H1 (cell line): ENCODE results near the gene ENDOD1. TPM values are rescaled to one million over a fixed set of nuclear protein-coding genes. Genes with fewer than 3 reads are reported as not detected.

Experiments
- CTCF ChIA-PET: fragments of 300-600 bp; sonication (Branson Sonifier 250); formaldehyde crosslinking; loops from one replicate; lab custom pipeline; 2021; ENCODE audit not compliant: partially characterized antibody; lab: Charles Lee
- POLR2A ChIA-PET: fragments of 300-600 bp; sonication (Branson Sonifier 250); formaldehyde crosslinking; loops from one replicate; lab custom pipeline; 2021; ENCODE audit warnings: inconsistent platforms; ENCODE audit not compliant: partially characterized antibody; lab: Charles Lee
- DNase-seq, 2 experiments: peaks; one replicate each; pipeline versions ENCODE4 v3.0.0 to v3.0.0-alpha.2; 2010 to 2022; ENCODE audit warnings: low spot score in 2 of 2, low read depth in 1 of 2, mixed read lengths in 1 of 2
- FAIRE-seq: peaks from 2 replicates; lab custom pipeline; 2011; peaks lifted over from hg19 to GRCh38; lab: Jason Lieb, UNC
- H2AFZ ChIP-seq: 2 replicates; pipeline ENCODE4 v1.8.1; 2012; ENCODE audit warnings: low read length, inconsistent platforms
- H2AK5ac ChIP-seq: 2 replicates; pipeline ENCODE4 v1.6.1; 2013; ENCODE audit warnings: low read depth, low read length
- H2BK120ac ChIP-seq: replicated peaks from 2 replicates; pipeline ENCODE3; 2013; ENCODE audit warnings: low read depth, low read length, inconsistent platforms
- H2BK12ac ChIP-seq: 2 replicates; pipeline ENCODE4 v1.6.1; 2013; ENCODE audit warnings: low read depth, low read length
- H2BK15ac ChIP-seq: 2 replicates; pipeline ENCODE4 v1.6.1; 2013; ENCODE audit warnings: low read length
- H2BK20ac ChIP-seq: 2 replicates; pipeline ENCODE4 v1.6.1; 2013; ENCODE audit warnings: low read length
- H2BK5ac ChIP-seq: 2 replicates; pipeline ENCODE4 v1.6.1; 2013; ENCODE audit warnings: low read depth, low read length
- H3K14ac ChIP-seq: 2 replicates; pipeline ENCODE4 v1.6.1; 2013; ENCODE audit warnings: inconsistent platforms; ENCODE audit not compliant: insufficient read length
- H3K18ac ChIP-seq: 2 replicates; pipeline ENCODE4 v1.6.1; 2013; ENCODE audit warnings: low read length; ENCODE audit errors: extremely low read depth
- H3K23ac ChIP-seq: 2 replicates; pipeline ENCODE4 v1.6.1; 2013; ENCODE audit warnings: inconsistent platforms; ENCODE audit not compliant: insufficient read length
- H3K23me2 ChIP-seq: 2 replicates; pipeline ENCODE4 v1.6.1; 2013; ENCODE audit warnings: low read depth, low read length
- H3K27ac ChIP-seq: 2 replicates; pipeline ENCODE4 v1.6.1; 2011; ENCODE audit warnings: low read depth, low read length, inconsistent platforms
- H3K27me3 ChIP-seq, 4 experiments: replicated peaks in 1 of 4; 1 replicate in 1 of 4; 2 replicates in 3 of 4; pipeline versions ENCODE4 v1.6.1 to v1.8.1; 2011 to 2013; ENCODE audit warnings: low read length in 3 of 4, mild to moderate bottlenecking in 3 of 4, inconsistent platforms in 2 of 4, mixed read lengths in 2 of 4, moderate library complexity in 1 of 4; ENCODE audit not compliant: control insufficient read depth in 3 of 4, insufficient read depth in 3 of 4; ENCODE audit errors: extremely low read depth in 1 of 4
- H3K36me3 ChIP-seq, 4 experiments: 2 replicates each; pipeline versions ENCODE4 v1.6.1 to v1.8.1; 2011 to 2013; ENCODE audit warnings: mild to moderate bottlenecking in 4 of 4, low read length in 3 of 4, moderate library complexity in 2 of 4, control low read depth in 1 of 4, inconsistent platforms in 1 of 4; ENCODE audit not compliant: insufficient read depth in 4 of 4, control insufficient read depth in 2 of 4
- H3K4ac ChIP-seq: replicated peaks from 2 replicates; pipeline ENCODE3; 2013; ENCODE audit warnings: low read length, low read depth, mixed read lengths, inconsistent platforms; ENCODE audit not compliant: insufficient read length
- H3K4me1 ChIP-seq, 4 experiments: replicated peaks in 1 of 4; 1 replicate in 1 of 4; 2 replicates in 3 of 4; pipeline versions ENCODE4 v1.6.1 to v1.8.1; 2011 to 2013; ENCODE audit warnings: low read length in 3 of 4, inconsistent platforms in 2 of 4, mixed read lengths in 1 of 4; ENCODE audit not compliant: insufficient read depth in 4 of 4, control insufficient read depth in 3 of 4
- H3K4me2 ChIP-seq, 2 experiments: 2 replicates each; pipeline versions ENCODE4 v1.6.1 to v1.8.1; 2011 to 2013; ENCODE audit warnings: low read depth in 2 of 2, low read length in 2 of 2, control low read depth in 1 of 2, inconsistent platforms in 1 of 2, mild to moderate bottlenecking in 1 of 2; ENCODE audit not compliant: insufficient read depth in 1 of 2
- H3K4me3 ChIP-seq, 4 experiments: fragments of 200-600, 300-600 bp in 1 of 4; sonication (generic), shearing (Covaris generic), sonication (Bioruptor Twin) in 1 of 4; 2 replicates each; pipeline versions ENCODE4 v1.5.1 to v1.8.1; 2011 to 2016; ENCODE audit warnings: low read length in 4 of 4, low read depth in 3 of 4, control low read depth in 2 of 4, inconsistent platforms in 2 of 4, mild to moderate bottlenecking in 2 of 4, mixed read lengths in 1 of 4, moderate library complexity in 1 of 4; ENCODE audit not compliant: insufficient read depth in 2 of 4; ENCODE audit errors: extremely low read depth in 1 of 4
- H3K56ac ChIP-seq: replicated peaks from 2 replicates; pipeline ENCODE3; 2013; ENCODE audit warnings: low read depth, mild to moderate bottlenecking, mixed read lengths, low read length, inconsistent platforms; ENCODE audit not compliant: insufficient read length
- H3K79me1 ChIP-seq: 2 replicates; pipeline ENCODE4 v1.6.1; 2013; ENCODE audit warnings: low read depth, low read length, control low read depth
- H3K79me2 ChIP-seq, 2 experiments: 2 replicates each; pipeline versions ENCODE4 v1.6.1 to v1.8.1; 2012 to 2013; ENCODE audit warnings: low read length in 2 of 2, mild to moderate bottlenecking in 2 of 2, inconsistent platforms in 1 of 2; ENCODE audit not compliant: insufficient read depth in 2 of 2, control insufficient read depth in 1 of 2
- H3K9ac ChIP-seq, 4 experiments: replicated peaks in 1 of 4; 1 replicate in 1 of 4; 2 replicates in 3 of 4; pipeline versions ENCODE4 v1.6.1 to v1.8.1; 2011 to 2013; ENCODE audit warnings: low read depth in 3 of 4, low read length in 3 of 4, control low read depth in 2 of 4, mild to moderate bottlenecking in 2 of 4, moderate library complexity in 2 of 4, inconsistent platforms in 1 of 4; ENCODE audit errors: extremely low read depth in 1 of 4
- H3K9me3 ChIP-seq, 2 experiments: 2 replicates each; pipeline versions ENCODE4 v1.6.1 to v1.8.1; 2012 to 2013; ENCODE audit warnings: mild to moderate bottlenecking in 2 of 2, moderate library complexity in 2 of 2, control low read depth in 1 of 2, inconsistent platforms in 1 of 2, low read depth in 1 of 2, low read length in 1 of 2, mixed read lengths in 1 of 2; ENCODE audit not compliant: insufficient read depth in 2 of 2
- H4K20me1 ChIP-seq, 2 experiments: replicated peaks in 1 of 2; 2 replicates each; pipeline versions ENCODE3 to v1.8.1; 2011 to 2013; ENCODE audit warnings: inconsistent platforms in 2 of 2, low read length in 2 of 2, mild to moderate bottlenecking in 1 of 2; ENCODE audit not compliant: insufficient read depth in 2 of 2, control insufficient read depth in 1 of 2
- H4K5ac ChIP-seq: 2 replicates; pipeline ENCODE4 v1.6.1; 2013; ENCODE audit warnings: low read length, low read depth, mixed read lengths, inconsistent platforms; ENCODE audit not compliant: insufficient read length
- H4K8ac ChIP-seq: 2 replicates; pipeline ENCODE4 v1.8.0; 2013; ENCODE audit warnings: mild to moderate bottlenecking, moderate library complexity, low read length, inconsistent platforms; ENCODE audit not compliant: insufficient read depth; ENCODE audit errors: extremely low read depth
- H4K91ac ChIP-seq: replicated peaks from 2 replicates; pipeline ENCODE3; 2013; ENCODE audit warnings: low read length, mixed read lengths, inconsistent platforms; ENCODE audit not compliant: insufficient read length
- ATF2 ChIP-seq: IDR thresholded peaks from 2 replicates; pipeline ENCODE4 v1.6.1; 2012; ENCODE audit warnings: low read length, inconsistent platforms
- CEBPB ChIP-seq: IDR thresholded peaks from 2 replicates; pipeline ENCODE4 v1.6.1; 2012; ENCODE audit warnings: low read depth, low read length
- CHD2 ChIP-seq: IDR thresholded peaks from 2 replicates; pipeline ENCODE4 v1.6.1; 2012; ENCODE audit warnings: low read length, improper control_type of control experiment
- E2F6 ChIP-seq: IDR thresholded peaks from 2 replicates; pipeline ENCODE4 v1.6.1; 2012; ENCODE audit warnings: inconsistent platforms
- HDAC2 ChIP-seq, 2 experiments: fragments of 300-600 bp in 1 of 2; sonication (generic) in 1 of 2; IDR thresholded peaks; 2 replicates each; pipeline ENCODE4 v1.6.1; 2011 to 2012; ENCODE audit warnings: low read depth in 2 of 2, low read length in 2 of 2, mild to moderate bottlenecking in 2 of 2, moderate library complexity in 2 of 2, borderline replicate concordance in 1 of 2, inconsistent platforms in 1 of 2
- KDM4A ChIP-seq: IDR thresholded peaks from one replicate; pipeline ENCODE4 v1.7.1; 2012; ENCODE audit warnings: low read depth, mild to moderate bottlenecking, moderate library complexity, low read length, inconsistent platforms; ENCODE audit not compliant: severe bottlenecking
- POLR2A ChIP-seq, 2 experiments: IDR thresholded peaks; 1 replicate in 1 of 2; 2 replicates in 1 of 2; pipeline ENCODE4 v1.6.1; 2011; ENCODE audit warnings: low read depth in 2 of 2, low read length in 2 of 2, mild to moderate bottlenecking in 2 of 2; ENCODE audit errors: control extremely low read depth in 1 of 2
- RFX5 ChIP-seq: IDR thresholded peaks from 2 replicates; pipeline ENCODE4 v1.6.1; 2011; ENCODE audit warnings: low read depth, low read length, improper control_type of control experiment, borderline replicate concordance
- SAP30 ChIP-seq: fragments of 300-600 bp; sonication (generic); IDR thresholded peaks from 2 replicates; pipeline ENCODE4 v1.7.1; 2012; ENCODE audit warnings: low read length, moderate library complexity, mild to moderate bottlenecking, inconsistent platforms; ENCODE audit not compliant: insufficient read depth, insufficient replicate concordance
- SIX5 ChIP-seq: IDR thresholded peaks from 2 replicates; pipeline ENCODE4 v1.6.1; 2011; ENCODE audit warnings: mild to moderate bottlenecking, low read depth, low read length
- YY1 ChIP-seq: IDR thresholded peaks from 2 replicates; pipeline ENCODE4 v1.6.1; 2011; ENCODE audit warnings: low read depth, mild to moderate bottlenecking, low read length
- ZNF274 ChIP-seq: IDR thresholded peaks from 2 replicates; pipeline ENCODE4 v1.7.0; 2012; ENCODE audit warnings: low read length, borderline replicate concordance; ENCODE audit errors: extremely low read depth
- polyA plus RNA-seq, 7 experiments: library from polyadenylated mRNA; depleted of rRNA in 3 of 7; stranded (reverse) in 5 of 7; unstranded in 2 of 7; fragments of >200 nt in 5 of 7; fragments of 200-250 nt in 2 of 7; gene quantifications; 1 replicate in 5 of 7; 2 replicates in 1 of 7; 4 replicates in 1 of 7; pipeline versions ENCODE4 v1.2.1 to v1.2.3, GENCODE V29; 2011 to 2013; ENCODE audit warnings: missing spikeins in 2 of 7, mixed read lengths in 2 of 7
- total RNA-seq: library from RNA; stranded (reverse); fragmentation: NEBNext Ultra II Directional; extraction: Animal tissue kit (Norgen Biotek cat#: 25700); gene quantifications from 2 replicates; pipeline ENCODE4 v1.2.1, GENCODE V29; 2021

ENDOD1 gene
- total and polyA plus RNA-seq, 2 of the 8 experiments (the other 6 are each of a cell fraction or from before 2014, with no cell fraction given): 1.2 to 2.5 TPM

DNA sequence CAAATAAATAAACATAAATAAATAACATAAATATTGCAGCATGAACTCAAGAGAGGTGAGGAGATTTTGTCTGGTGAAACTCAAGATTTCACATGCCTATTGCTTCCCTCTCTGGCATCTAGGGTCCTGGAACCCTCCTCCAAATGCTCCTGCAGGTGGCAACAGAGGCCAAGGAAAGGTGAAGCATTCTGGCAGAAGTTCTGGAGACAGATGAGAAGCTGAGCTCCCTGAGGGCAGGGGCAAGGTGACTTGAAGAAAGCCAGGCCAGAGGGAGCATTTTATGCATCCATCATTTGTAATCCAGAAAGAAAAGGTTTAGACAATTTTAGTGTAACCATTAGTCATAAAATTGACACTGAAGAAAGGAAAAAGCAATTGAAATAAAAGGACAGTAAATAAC is 64.9 kb downstream of the ENDOD1 start:
- Histone ChIP-seq H3K4me2 (no peak overlapping the region), H2BK5ac (no peak overlapping the region), H3K4me3 (no peak overlapping the region), H3K23ac (no peak overlapping the region), H4K91ac (no peak overlapping the region), H4K5ac (no peak overlapping the region), H4K20me1 (no peaks in the 10 kb centered on the region), H3K56ac (no peak overlapping the region), H3K36me3 (no peaks in the 10 kb centered on the region), H3K27ac (no peak overlapping the region), H3K4ac (no peak overlapping the region), H2BK15ac (no peak overlapping the region), H3K4me1 (peaks cover 2 to 5% (median 4%) of the 10 kb centered on the region in 4 experiments; a peak in 6 of 7 replicates), H2AFZ (no peak overlapping the region), H2AK5ac (no peak overlapping the region), H2BK12ac (no peak overlapping the region), H3K79me2 (no peaks in the 10 kb centered on the region), H2BK120ac (no peak overlapping the region), H3K23me2 (peaks cover 15% of the 10 kb centered on the region; the same call in 1 of the 2 replicates), H3K9me3 (no peaks in the 10 kb centered on the region; a peak in 1 of 4 replicates), H3K27me3 (peaks cover 3 to 19% (median 14%) of the 10 kb centered on the region in 4 experiments), H4K8ac (no peak overlapping the region), H3K79me1 (no peaks in the 10 kb centered on the region), H3K14ac (no peak overlapping the region), H3K9ac (no peak overlapping the region), H3K18ac (no peak overlapping the region), H2BK20ac (no peak overlapping the region)
- FAIRE-seq (peak; percentile 73), DNase-seq (peak in 1 of 2 experiments; percentile 65)
- ChIA-PET POLR2A (interaction anchor here (0.7 to 1.1 kb wide), 4 partner anchors 10 to 612 kb away, joined by 3 read pairs; no protein-coding TSS in a partner anchor), CTCF (interaction anchor here (0.7 to 17.5 kb wide), 64 partner anchors 9 to 1271 kb away, joined by 3 to 407 read pairs (median 4); partner anchors contain the start of genes FAM76B and SRSF8)
- TF ChIP-seq YY1 (no peak), RFX5 (no peak), ATF2 (no peak), E2F6 (no peak), SIX5 (no peak), ZNF274 (no peak), POLR2A (IDR thresholded peaks at IDR 0.05; ENCODE audit: control extremely low read depth in 1 of 2, low read depth in 2 of 2, low read length in 2 of 2) (no peak), SAP30 (no peak), CEBPB (no peak), CHD2 (no peak), KDM4A (no peak), HDAC2 (IDR thresholded peaks at IDR 0.05; ENCODE audit: borderline replicate concordance in 1 of 2, low read depth in 2 of 2, low read length in 2 of 2) (no peak)
